Amniotic stem cell (primary cell): ENCODE measurements around the gene CCDC93.

Experiments used
- DNase-seq: peaks from one replicate; lab custom pipeline; 2025; lab: John Stamatoyannopoulos, UW

The CCDC93 gene, protein sequence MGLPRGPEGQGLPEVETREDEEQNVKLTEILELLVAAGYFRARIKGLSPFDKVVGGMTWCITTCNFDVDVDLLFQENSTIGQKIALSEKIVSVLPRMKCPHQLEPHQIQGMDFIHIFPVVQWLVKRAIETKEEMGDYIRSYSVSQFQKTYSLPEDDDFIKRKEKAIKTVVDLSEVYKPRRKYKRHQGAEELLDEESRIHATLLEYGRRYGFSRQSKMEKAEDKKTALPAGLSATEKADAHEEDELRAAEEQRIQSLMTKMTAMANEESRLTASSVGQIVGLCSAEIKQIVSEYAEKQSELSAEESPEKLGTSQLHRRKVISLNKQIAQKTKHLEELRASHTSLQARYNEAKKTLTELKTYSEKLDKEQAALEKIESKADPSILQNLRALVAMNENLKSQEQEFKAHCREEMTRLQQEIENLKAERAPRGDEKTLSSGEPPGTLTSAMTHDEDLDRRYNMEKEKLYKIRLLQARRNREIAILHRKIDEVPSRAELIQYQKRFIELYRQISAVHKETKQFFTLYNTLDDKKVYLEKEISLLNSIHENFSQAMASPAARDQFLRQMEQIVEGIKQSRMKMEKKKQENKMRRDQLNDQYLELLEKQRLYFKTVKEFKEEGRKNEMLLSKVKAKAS

DNA sequence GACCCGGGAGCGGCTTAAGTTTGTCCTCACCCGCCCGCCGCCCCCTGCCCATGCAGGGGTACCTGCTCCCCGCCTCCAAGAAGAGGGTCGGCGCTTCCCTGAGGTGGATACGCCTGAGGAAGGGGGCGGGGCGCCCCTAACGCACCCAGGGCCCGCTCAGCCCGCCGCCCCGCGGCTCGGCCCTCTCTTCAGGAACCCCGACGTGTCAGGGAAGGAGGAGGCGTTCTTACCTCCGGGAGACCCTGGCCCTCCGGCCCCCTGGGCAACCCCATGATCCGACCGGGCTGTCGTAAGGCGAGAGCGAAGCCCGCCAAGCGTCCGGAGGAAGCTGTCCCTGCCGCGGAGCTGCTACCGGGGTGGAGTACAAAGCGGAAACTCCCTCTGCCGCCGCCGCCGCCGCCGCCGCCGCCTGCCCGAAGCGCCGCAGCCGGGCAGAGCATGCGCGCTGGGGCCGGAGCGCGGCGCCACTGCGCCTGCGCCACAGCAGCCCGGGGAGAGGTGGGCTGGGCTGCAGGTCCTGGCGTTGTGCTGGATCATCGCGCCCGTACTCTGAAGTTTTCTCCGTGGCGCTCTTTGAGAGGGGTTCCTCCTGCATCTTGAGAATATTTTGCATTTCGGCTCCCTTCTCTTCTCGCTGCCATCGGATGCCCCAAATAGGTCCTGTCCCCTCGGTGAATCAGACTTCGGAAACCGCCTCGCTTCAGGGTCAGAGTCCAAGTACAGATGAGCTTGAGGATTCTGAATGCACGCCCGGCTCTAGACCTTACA, at the start of gene CCDC93:
TSS of gene CCDC93 (minus strand) at position 347 of the 768 bp plus-strand sequence. CDS start at position 272, 75 bp downstream.
- DNase-seq: peak; percentile 38

DNA sequence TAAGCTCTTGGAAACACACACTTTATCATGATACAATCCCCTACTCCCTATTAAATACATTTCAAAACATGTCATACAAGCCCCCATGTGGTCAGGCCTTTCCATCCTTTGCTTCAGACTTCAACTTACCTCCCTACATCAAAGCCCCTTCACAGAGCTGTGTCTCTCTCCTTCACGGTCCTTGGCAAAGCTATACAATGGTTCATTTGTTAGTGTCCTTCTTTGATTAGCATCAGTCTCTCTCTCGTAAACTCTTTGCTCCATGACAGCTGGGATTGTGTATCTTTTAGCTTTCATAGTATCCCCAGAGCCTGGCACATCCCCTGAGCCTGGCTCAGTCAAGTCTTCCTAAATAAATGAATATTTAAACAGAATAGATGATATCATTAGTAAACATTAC, 48.8 kb upstream of the CCDC93 start:
- DNase-seq: no peak

DNA sequence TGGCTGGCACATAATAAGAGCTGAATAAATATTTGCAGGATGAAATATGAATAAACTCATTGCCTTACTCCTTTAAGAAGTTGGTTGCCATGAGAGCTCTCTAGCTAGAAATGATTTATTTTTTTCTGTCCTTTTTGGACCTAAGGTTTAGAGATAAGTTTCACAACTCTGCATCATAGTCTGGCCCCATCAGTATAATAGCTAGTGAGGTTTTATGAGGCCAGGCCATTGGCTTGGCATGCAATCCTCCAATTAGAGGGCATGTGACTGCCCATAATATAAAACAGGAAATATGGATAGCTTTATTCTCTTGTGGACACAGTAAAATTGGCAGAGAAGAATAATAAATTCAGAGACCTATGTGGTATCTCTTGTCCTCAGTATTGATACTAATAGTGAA, 48.2 kb upstream of the CCDC93 start:
- no peak for DNase-seq

DNA sequence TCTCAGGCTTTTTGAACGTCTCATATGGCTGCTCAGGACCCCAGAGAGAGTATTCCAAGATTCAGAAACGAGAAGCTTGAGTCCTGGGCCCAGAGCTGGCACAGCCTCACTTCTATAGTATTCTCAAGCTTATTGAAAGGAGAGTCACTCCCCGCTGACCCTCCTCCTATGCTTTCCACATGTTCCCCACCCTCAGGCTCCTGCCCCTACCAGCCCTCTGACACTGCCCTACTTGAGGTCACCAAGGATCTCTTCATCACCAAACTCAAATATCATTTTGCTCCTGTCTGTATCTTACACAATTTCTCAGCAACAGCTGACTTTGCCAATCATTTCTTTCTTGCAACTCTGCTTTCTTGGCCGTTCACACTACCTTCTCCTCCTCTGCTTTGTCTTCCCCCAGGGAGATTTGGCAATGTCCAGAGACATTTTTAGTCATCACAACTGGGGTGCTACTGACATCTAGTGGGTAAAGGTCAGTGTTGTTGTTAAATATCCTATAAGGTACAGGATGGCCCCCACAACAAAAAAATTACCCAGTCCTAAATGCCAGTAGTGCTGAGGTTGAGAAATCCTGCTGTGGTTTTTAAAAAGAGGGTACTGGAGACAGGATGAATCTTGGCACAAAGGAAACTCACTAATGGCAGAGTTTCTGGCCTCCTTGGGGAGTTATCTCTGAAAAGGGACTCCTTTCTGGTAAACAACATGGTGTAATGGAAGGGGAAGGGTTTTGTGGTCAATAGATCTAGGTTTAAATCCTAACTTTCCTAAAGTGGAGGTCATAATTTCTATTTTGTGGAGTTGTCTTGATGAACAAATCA, 47.5 kb upstream of the CCDC93 start:
- DNase-seq: no peak

DNA sequence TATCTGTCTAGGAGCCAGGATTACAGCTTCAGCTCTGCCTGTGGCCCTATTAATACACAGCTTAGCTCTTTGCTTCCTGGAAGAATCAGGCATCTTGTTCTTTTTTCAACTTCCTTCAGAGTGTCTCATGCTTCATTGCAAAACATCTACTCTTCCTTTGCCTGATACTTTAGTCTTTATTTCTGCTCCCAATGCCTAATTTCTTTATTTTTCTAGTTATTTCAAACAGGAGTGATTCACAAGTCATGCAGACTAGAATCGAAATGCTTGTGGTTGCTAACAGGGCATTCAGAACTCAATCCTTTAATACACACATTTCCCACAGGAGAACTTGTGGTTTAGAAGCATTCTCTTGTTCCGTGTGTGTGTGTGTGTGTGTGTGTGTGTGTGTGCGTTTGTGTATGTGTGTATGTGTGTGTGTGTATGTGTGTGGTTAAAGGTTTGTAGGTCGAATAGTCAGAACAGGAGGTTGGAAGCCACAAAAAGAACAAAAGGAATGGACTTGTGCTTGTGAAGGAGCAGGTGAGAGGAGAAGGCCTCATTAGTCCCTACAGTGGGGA, 46.1 kb upstream of the CCDC93 start:
- no peak for DNase-seq

DNA sequence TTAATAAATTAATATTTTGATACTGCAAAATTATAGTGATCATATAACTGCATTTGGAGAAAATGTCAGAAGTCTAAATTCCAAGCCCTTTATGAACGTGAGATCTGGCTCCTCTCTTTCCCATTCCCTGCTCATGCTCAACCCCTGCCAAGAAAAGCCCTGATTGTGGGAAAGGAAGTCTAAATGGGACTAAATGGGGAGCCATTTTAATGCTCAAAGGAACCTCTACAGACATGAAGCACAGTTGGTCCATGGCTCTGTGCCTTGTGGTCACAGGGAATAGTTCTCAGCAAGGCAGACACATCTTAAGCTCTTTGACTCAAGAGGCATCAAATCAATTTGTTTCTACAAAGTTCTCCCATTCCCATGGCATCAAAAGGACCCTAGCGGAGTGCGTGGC, 45.1 kb upstream of the CCDC93 start:
- DNase-seq: no peak

DNA sequence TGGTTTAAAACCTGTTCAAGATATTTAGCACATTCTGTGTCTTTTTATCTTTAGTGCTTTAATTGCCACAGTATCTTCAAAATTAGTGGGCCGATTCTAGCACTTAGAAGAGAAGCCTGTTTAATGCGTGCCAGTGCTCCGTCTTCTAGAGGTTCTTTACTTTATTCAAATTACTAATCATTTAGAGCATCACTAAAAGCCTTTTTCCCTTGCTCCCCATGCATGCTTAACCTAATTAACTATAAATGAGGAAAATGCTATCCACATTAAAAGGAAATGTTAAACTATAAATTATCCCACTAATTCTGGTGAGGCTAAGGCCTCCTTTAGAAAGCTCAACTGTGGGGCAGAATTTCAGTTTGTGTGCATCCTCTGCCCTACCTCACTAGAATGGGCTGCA, 42.9 kb upstream of the CCDC93 start:
- DNase-seq: no peak

DNA sequence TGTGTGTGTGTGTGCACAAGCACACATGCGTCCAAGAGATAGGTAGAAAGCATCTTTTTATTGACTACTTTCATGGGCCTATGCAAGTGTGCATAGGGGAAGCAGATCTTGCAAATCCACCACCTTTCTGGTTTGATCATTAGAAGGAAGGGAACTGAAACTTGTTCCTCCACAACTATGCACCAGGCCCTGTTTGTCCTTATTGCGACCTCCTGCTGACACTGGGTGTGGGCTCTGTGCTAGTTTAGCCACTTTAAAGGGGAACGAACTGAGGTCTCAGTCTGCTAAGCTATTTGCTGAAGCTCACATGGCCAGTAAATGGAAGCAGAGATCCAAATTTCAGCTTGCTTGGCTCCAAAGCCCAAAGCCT, 42.3 kb upstream of the CCDC93 start:
- no peak for DNase-seq

DNA sequence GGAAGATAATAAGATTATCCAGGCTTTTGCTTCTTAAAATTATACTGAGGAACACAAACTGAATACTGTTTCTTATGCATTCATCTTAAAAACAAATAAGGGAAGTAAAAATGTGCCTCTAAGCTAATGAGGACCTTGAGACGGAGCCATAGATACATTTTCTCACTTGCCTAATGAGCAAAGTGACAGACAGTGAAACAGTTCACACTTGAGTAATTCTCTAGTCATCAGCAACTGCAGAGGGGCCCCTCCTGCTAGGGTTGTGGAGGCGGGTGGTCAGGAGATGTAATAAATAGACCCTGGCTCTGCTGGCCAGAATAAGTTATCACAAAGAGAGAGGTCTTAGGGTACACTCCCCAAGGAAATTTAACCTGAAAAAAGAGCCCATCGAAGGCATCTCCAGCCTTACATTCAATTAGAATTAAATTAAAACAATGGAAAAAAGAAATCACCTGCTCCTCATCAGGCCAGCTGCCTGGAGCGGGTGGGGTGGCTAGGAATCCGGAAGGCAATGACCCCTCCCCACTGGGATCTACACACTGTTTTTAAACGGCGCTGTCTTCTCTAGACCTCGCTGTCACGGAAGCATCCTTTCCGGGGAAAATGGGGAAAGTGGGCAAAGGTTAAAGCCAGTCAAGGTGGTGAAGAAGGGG, 41.8 kb upstream of the CCDC93 start:
- DNase-seq: no peak

DNA sequence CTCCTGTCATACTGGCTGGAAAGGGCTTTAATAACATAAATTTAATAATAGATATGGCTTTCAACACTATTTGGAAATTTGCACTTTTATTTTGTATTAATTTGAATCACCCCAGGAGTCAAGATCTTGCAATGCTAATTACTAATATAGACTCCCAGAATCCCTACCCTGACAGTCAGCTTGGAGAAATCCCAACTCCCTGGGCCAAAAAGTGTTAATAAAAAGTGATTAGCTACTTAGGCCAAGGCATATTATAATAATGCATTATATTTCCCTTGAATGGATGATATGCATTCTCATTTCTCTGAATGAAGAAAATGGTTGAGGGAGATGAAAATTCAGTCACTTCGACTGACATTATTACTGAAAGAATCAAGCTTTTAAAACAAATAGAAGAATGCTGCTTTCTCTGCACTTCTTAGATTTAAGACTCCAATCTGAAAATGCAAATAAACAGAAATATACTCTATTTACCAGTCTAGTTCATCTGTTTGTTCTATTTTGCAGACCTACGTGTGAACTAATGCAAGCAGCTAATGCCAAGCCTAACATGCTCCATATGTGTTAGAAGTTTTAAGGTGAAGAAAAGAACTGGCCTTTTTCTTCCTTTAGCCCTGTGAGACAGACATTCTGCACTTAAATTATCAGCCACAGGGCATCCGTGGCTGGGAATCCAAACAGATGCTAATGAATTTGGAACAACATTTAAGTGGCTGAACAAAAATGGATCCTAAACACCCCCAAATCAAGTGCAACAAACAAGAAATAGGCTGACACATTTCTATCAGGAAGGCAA, 40.5 kb upstream of the CCDC93 start:
- no peak for DNase-seq

DNA sequence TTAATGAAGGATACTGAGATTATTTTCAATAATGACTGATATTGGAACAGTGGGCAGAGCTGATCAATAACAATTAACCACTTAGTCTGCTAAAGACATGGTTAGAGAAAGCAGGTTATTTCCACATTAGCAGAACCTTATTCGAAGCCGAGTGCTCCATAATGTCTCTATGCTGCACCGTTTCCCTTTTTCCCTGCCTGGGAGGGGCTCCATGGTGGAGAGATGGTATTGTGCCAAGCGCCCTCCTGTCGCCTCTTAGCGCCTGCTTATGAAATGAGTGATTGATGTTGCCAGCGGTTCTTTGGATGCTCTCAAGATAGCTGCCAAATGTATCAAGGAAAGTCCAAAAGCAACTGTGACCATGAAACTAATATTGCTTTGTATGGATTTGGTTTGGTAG, 39.8 kb upstream of the CCDC93 start:
- no peak for DNase-seq

DNA sequence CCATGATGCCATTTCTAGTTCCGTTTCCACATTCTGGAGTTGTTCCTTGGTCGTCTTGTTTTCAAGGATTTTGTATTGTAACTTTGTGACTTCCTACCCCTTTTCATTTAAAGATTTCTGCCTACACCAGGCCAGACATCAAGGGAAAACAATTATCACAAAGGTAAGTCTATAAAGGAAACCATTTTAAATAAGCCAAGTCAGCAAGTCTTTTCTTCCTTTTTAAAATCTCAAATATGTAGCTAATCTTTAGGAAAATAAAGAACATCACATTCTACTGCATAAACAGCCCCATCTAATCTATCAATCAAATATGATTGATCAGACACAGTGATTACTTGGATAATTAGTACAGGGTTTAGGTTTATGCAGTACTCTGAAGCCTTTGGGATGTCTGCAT, 38.6 kb upstream of the CCDC93 start:
- no peak for DNase-seq

DNA sequence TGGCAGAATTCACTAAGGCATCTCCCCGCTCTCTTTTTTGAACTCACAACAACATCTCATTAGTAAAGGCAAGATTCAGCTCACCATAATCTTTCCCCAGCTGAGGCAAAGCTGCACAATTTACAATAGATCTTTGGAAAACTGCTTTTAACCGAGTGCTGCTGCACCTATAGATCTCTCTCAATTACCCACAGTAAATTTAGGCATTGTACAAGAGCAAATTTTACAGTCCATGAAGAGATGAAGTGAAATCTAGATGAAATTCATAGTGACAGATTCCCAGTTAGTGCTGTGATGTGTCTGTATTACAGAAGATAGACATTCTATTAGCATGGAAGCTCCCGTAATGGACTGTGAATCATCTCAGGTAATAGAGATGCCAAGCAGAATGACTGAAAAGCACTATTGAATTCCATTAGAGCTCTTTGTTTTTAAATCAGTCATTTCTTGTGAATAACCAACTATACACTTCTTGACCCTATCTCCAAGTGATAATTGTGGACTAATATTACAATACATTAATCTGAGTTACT, 38.0 kb upstream of the CCDC93 start:
- no peak for DNase-seq

DNA sequence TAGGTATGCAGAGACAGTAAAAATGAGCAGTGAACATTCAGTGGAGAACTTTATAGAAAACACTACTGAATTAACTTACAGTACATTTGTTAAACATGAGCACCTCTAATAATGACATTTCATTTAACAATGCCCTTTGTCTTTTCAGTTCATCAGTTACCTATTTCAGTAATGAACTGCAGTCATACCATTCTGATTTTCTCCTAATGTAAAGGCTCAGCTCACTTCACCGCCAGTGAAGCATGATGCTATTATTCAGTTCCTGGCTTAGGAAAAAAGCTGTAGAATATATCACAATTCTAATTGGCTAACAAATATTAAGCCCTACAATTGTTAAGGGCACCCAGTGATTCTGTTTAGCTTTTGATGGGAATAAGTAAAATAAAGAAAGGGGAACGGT, 37.1 kb upstream of the CCDC93 start:
- DNase-seq: no peak

DNA sequence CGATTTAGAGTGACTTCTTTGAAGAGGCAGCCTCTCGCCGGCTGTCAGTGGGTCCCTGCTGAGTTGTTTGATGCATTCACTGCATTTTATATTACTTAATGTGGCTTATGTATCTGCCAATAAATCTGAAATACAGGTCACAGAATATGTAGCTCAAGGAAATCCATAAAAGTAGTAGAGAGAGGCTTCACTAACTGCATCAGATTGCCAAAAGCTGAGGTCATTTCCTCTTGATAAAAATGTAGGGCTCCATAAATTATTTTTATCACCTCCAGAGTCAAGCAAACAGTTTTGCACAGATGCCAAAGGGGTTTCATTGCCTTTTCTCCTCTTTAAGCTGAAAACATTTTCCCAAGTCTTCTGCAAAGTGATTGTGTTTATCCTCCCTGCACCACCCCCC, 36.5 kb upstream of the CCDC93 start:
- no peak for DNase-seq

DNA sequence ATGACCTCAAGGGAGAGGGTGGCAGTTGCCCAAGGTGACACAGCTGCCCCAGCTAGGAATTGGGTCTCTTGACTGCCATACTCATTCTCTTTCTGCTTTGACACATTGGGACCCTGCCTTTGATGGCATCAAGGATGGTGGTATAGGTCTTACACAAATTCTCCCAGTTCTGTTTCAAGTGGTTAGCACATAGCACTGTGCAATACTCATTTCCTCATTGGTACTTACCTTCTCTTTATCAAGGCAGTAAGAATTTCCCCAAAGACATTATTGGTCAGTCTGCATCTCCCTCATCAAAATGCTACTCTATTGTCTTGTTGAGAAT, 35.9 kb upstream of the CCDC93 start:
- no peak for DNase-seq

DNA sequence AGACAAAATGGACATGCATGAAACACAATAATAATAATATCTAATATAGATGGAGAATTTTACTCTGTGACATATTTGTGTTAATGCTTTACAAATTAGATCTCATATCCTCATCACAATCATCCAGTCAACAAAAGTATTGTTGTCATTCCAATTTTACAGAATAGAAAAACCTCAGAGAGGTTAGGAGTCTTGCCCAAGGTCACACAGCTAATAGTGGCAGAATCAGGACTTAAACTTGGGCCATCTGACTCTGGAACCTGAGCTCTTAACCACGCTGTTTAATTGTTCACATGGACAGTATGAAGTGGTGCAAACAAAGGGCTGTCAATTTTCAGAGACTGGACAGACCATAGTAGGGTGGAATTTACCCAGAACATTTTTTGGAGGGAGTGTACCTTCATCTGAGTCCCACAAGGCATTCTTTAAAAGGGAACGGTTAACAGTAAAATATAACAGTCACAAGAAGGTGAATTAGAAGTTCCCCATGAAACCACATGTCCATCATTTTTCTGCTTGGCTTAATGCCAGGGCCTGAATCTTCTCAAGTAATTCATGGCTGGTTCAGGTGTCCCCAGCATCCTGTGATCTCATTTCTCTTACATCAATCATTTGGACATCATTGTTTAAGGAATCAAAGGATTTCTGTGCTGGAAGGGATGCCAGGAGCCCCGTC, 35.4 kb upstream of the CCDC93 start:
- DNase-seq: no peak

DNA sequence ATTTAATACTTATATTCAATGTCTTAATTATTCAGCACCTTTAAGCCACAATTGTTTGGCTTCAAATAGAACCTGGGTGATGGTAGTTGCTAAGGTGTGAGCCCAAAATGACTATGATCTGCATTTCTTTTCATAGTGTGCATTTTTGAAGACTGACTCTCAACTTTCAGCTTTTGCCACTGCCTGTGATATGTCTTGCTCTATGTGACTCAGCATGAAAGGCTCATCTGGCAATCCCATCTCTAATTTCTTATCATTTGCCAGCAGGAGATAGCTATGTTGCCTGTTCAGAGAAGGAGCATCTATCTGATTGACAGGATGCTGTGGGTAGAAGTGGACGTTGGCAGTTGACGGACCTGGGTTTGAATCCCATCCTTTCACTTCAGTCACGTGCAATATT, 34.5 kb upstream of the CCDC93 start:
- no peak for DNase-seq

DNA sequence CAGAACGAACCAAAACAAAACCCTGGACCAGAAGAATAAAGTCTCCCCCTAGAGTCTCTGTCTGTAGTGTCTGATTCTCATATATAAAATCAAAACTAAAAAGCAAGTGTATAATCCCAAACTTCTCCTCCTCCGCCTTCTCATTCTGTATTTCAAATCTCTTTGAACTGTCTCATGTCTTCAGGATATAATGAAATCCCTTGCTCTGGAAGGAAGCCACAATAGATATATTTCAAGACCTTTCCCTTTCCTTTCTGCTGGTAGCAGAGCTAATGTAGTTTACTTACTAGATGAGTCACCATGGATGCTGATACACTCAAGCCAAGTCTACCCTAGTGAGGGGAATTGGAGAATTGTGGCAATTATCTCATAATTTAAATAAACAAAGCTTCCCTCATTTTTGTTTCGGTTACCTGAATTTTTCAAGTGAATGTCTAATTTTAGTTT, 33.5 kb upstream of the CCDC93 start:
- no peak for DNase-seq
